ENCODE measurements around the gene FANCC. TPM values are rescaled to one million over a fixed set of nuclear protein-coding genes. Genes with fewer than 3 reads are reported as not detected.

Gene FANCC
- total RNA-seq, 2 donors from 2014 or later = 4.9 to 21.2 TPM

- no peak for TF ChIP-seq POLR2A (IDR thresholded peaks at IDR 0.05)
- TF ChIP-seq CTCF (IDR thresholded peaks at IDR 0.05) = no peak
- TF ChIP-seq POLR2AphosphoS5 (IDR thresholded peaks at IDR 0.05) = no peak
- peaks cover 0 to 4% of the 10 kb centered on the region in 2 donors for H3K36me3 ChIP-seq
- no peaks in the 10 kb centered on the region for H3K9me3 ChIP-seq
- peaks cover 31% of the 10 kb centered on the region for H3K4me1 ChIP-seq (replicated peaks)
- peak overlapping the region; percentile 77 for H3K27ac ChIP-seq
- intact Hi-C loops (cut with DNase I) = no loop called here
- no peaks in the 10 kb centered on the region for H3K27me3 ChIP-seq (replicated peaks; ENCODE audit: insufficient read depth)
- 53% methylated on average over 14 of the region's 14 CpGs for WGBS
- H3K4me3 ChIP-seq = no peak overlapping the region
- DNase-seq (ENCODE audit: low spot score) = no peak
These were observed 226.5 kb downstream of the FANCC start for GRCh38 chr9:95090871-95091577.

GRCh38 chr9:95090023-95090791 lies 227.3 kb downstream of the FANCC start:
- WGBS = 19% methylated on average over 22 of the region's 22 CpGs
- Histone ChIP-seq H3K36me3 (peaks cover 0 to 4% of the 10 kb centered on the region in 2 donors), H3K27ac (peak overlapping the region; percentile 77), H3K27me3 (replicated peaks; ENCODE audit: insufficient read depth) (no peaks in the 10 kb centered on the region), H3K9me3 (no peaks in the 10 kb centered on the region), H3K4me1 (replicated peaks) (peaks cover 35% of the 10 kb centered on the region), H3K4me3 (no peak overlapping the region)
- TF ChIP-seq POLR2A (IDR thresholded peaks at IDR 0.05) (no peak), CTCF (IDR thresholded peaks at IDR 0.05) (no peak), POLR2AphosphoS5 (IDR thresholded peaks at IDR 0.05) (peak; percentile 10)
- intact Hi-C loops (cut with DNase I) = no loop called here
- no peak for DNase-seq (ENCODE audit: low spot score)

GRCh38 chr9:95089257-95090022 lies 228.1 kb downstream of the FANCC start:
- intact Hi-C loops (cut with DNase I) = loop anchor here (10.0 kb wide), 1 partner anchor 55 kb away; no protein-coding TSS in a partner anchor
- TF ChIP-seq POLR2A (IDR thresholded peaks at IDR 0.05) (no peak), CTCF (IDR thresholded peaks at IDR 0.05) (no peak), POLR2AphosphoS5 (IDR thresholded peaks at IDR 0.05) (no peak)
- H3K27ac ChIP-seq = peak overlapping the region; percentile 77
- H3K4me1 ChIP-seq (replicated peaks) = peaks cover 36% of the 10 kb centered on the region
- DNase-seq (ENCODE audit: low spot score) = no peak
- H3K4me3 ChIP-seq = no peak overlapping the region
- no peaks in the 10 kb centered on the region for H3K9me3 ChIP-seq
- WGBS = 57% methylated on average over 15 of the region's 16 CpGs
- H3K27me3 ChIP-seq (replicated peaks; ENCODE audit: insufficient read depth) = no peaks in the 10 kb centered on the region
- peaks cover 0 to 4% of the 10 kb centered on the region in 2 donors for H3K36me3 ChIP-seq

- DNase-seq (ENCODE audit: low spot score) = no peak
- no peaks in the 10 kb centered on the region for H3K27me3 ChIP-seq (replicated peaks; ENCODE audit: insufficient read depth)
- no peak for TF ChIP-seq CTCF (IDR thresholded peaks at IDR 0.05)
- no peak for TF ChIP-seq POLR2AphosphoS5 (IDR thresholded peaks at IDR 0.05)
- no peak for TF ChIP-seq POLR2A (IDR thresholded peaks at IDR 0.05)
- WGBS = 64% methylated on average over 26 of the region's 26 CpGs
- peak overlapping the region; percentile 8 to 77 for H3K27ac ChIP-seq
- intact Hi-C loops (cut with DNase I) = loop anchor here (10.0 kb wide), 1 partner anchor 54 kb away; no protein-coding TSS in a partner anchor
- peaks cover 0 to 4% of the 10 kb centered on the region in 2 donors for H3K36me3 ChIP-seq
- peaks cover 36% of the 10 kb centered on the region for H3K4me1 ChIP-seq (replicated peaks)
- no peak overlapping the region for H3K4me3 ChIP-seq
- no peaks in the 10 kb centered on the region for H3K9me3 ChIP-seq
These were observed 228.9 kb downstream of the FANCC start for GRCh38 chr9:95088421-95089161.
